PC-3 (cell line): ENCODE results near the gene FITM2. TPM values are rescaled to one million over a fixed set of nuclear protein-coding genes. Genes with fewer than 3 reads are reported as not detected.

Source experiments
- ATAC-seq: fragments of 200-7000 bp; cut with Tn5 transposase; 2 replicates; pipeline ENCODE4 v1.9.1; 2020; ENCODE audit warnings: mild to moderate bottlenecking, moderate library complexity
- BruUV-seq: library from RNA; stranded (reverse); fragments of 400-500 nt; replicated peaks from 2 replicates; lab custom pipeline; 2021; lab: Mats Ljungman, UMichigan
- CTCF ChIA-PET: fragments of 300-600 bp; sonication (Branson Sonifier 250); formaldehyde crosslinking; loops from one replicate; lab custom pipeline; 2022; ENCODE audit warnings: antibody characterized with exemption; lab: Charles Lee
- POLR2A ChIA-PET: fragments of 300-600 bp; sonication (Branson Sonifier 250); formaldehyde crosslinking; loops from one replicate; lab custom pipeline; 2022; ENCODE audit warnings: antibody characterized with exemption; ENCODE audit not compliant: unreplicated experiment; lab: Charles Lee
- DNase-seq: peaks from one replicate; pipeline ENCODE4 v3.0.0-alpha.2; 2015
- H2AFZ ChIP-seq: fragments of 300-600 bp; sonication (generic); 2 replicates; pipeline ENCODE4 v1.6.0; 2016; ENCODE audit warnings: antibody characterized with exemption, low read length
- H3F3A ChIP-seq: fragments of 300-600 bp; sonication (generic); one replicate; pipeline ENCODE4 v1.6.0; 2017; ENCODE audit warnings: antibody characterized with exemption, low read length, control low read depth, mild to moderate bottlenecking; ENCODE audit not compliant: unreplicated experiment
- H3K27ac ChIP-seq: fragments of 300-600 bp; sonication (generic); 2 replicates; pipeline ENCODE4 v1.5.1; 2016; ENCODE audit warnings: mild to moderate bottlenecking, low read length
- H3K27me3 ChIP-seq: fragments of 300-600 bp; sonication (generic); 2 replicates; pipeline ENCODE4 v1.6.1; 2016; ENCODE audit warnings: low read length, mixed read lengths
- H3K36me3 ChIP-seq: fragments of 300-600 bp; sonication (generic); 2 replicates; pipeline ENCODE4 v1.6.1; 2016; ENCODE audit warnings: low read depth, mixed run types, low read length, mixed read lengths
- H3K4me1 ChIP-seq: fragments of 300-600 bp; sonication (generic); 2 replicates; pipeline ENCODE4 v1.5.1; 2016; ENCODE audit warnings: low read length; ENCODE audit not compliant: insufficient read depth
- H3K4me2 ChIP-seq: fragments of 300-600 bp; sonication (generic); 2 replicates; pipeline ENCODE4 v1.6.0; 2016; ENCODE audit warnings: low read length
- H3K4me3 ChIP-seq: fragments of 300-600 bp; sonication (generic); 2 replicates; pipeline ENCODE4 v1.5.1; 2016; ENCODE audit warnings: mild to moderate bottlenecking, low read length, mixed read lengths
- H3K79me2 ChIP-seq: fragments of 300-600 bp; sonication (generic); 2 replicates; pipeline ENCODE4 v1.6.1; 2017; ENCODE audit warnings: low read length, mixed read lengths
- H3K9ac ChIP-seq: fragments of 300-600 bp; sonication (generic); 2 replicates; pipeline ENCODE4 v1.6.0; 2016; ENCODE audit warnings: mild to moderate bottlenecking, low read length
- H3K9me2 ChIP-seq: fragments of 300-600 bp; sonication (generic); replicated peaks from 2 replicates; pipeline ENCODE4 v1.6.1; 2016; ENCODE audit warnings: mixed run types, low read length, mixed read lengths
- H3K9me3 ChIP-seq: fragments of 300-600 bp; sonication (generic); 2 replicates; pipeline ENCODE4 v1.6.1; 2016; ENCODE audit warnings: low read length, mixed read lengths
- H4K20me1 ChIP-seq: fragments of 300-600 bp; sonication (generic); 2 replicates; pipeline ENCODE4 v1.6.1; 2016; ENCODE audit warnings: low read length, mixed read lengths
- EZH2 ChIP-seq: fragments of 300-600 bp; sonication (generic); IDR thresholded peaks from one replicate; pipeline ENCODE4 v1.6.1; 2017; ENCODE audit warnings: antibody characterized with exemption, mild to moderate bottlenecking, low read length; ENCODE audit not compliant: unreplicated experiment
- EZH2phosphoT487 ChIP-seq: fragments of 300-600 bp; sonication (generic); IDR thresholded peaks from 2 replicates; pipeline ENCODE4 v1.6.1; 2018; ENCODE audit warnings: mild to moderate bottlenecking, antibody characterized with exemption, low read length, borderline replicate concordance
- intact Hi-C: fragments of 100-400 bp; cut with micrococcal nuclease; formaldehyde crosslinking; loops from 2 replicates; pipeline ENCODE4 v1.9.0; 2023
- total RNA-seq: library from RNA; depleted of rRNA; stranded (reverse); fragments of >200 nt; gene quantifications from 2 replicates; pipeline ENCODE4 v1.2.3, GENCODE V29; 2014
- TF ChIP-seq, protein P1 (sequence below): fragments of 300-600 bp; sonication (generic); conservative IDR thresholded peaks from 2 replicates; pipeline ENCODE4 v1.5.1; 2017; ENCODE audit warnings: antibody characterized with exemption, low read depth, mild to moderate bottlenecking, low read length

Gene FITM2
- total RNA-seq, 1 experiment from 2014 or later: 8.8 TPM

DNA sequence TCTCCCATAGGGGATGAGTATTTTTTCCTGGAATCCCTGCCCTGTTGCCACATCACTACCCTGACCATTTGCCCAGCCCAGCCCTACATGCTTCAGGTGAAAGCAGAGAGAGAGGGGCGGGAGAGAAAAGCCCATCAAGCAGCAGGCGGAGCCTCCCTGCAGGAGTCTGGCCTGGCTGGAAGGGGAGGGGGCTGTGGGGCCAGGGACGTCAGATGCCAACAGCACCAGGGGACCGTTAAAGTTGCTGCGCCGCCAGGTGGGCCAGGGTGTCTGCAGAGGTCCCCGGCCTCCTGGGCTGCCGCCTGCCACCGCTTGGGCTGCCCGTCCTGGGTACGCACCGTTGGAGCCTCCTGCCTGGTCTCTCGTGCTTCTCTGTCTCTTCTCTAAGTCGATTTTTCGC, 25.1 kb upstream of the FITM2 start:
- Histone ChIP-seq H2AFZ (no peak overlapping the region), H3K79me2 (no peaks in the 10 kb centered on the region), H3K27ac (no peak overlapping the region), H3K4me3 (no peak overlapping the region), H3K4me2 (no peak overlapping the region), H3K4me1 (no peaks in the 10 kb centered on the region), H3F3A (no peaks in the 10 kb centered on the region), H3K9me2 (no peaks in the 10 kb centered on the region), H3K27me3 (no peaks in the 10 kb centered on the region; the same call in 1 of the 2 replicates), H3K36me3 (no peaks in the 10 kb centered on the region), H3K9me3 (no peaks in the 10 kb centered on the region), H4K20me1 (no peaks in the 10 kb centered on the region), H3K9ac (no peak overlapping the region)
- intact Hi-C loops: no loop called here
- no peak for ATAC-seq
- CTCF ChIA-PET: no interaction called here
- no TSS peak for BruUV-seq
- POLR2A ChIA-PET: no interaction called here
- no peak for DNase-seq
- no peak for TF ChIP-seq EZH2
- TF ChIP-seq, protein P1, sequence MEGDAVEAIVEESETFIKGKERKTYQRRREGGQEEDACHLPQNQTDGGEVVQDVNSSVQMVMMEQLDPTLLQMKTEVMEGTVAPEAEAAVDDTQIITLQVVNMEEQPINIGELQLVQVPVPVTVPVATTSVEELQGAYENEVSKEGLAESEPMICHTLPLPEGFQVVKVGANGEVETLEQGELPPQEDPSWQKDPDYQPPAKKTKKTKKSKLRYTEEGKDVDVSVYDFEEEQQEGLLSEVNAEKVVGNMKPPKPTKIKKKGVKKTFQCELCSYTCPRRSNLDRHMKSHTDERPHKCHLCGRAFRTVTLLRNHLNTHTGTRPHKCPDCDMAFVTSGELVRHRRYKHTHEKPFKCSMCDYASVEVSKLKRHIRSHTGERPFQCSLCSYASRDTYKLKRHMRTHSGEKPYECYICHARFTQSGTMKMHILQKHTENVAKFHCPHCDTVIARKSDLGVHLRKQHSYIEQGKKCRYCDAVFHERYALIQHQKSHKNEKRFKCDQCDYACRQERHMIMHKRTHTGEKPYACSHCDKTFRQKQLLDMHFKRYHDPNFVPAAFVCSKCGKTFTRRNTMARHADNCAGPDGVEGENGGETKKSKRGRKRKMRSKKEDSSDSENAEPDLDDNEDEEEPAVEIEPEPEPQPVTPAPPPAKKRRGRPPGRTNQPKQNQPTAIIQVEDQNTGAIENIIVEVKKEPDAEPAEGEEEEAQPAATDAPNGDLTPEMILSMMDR: no peak
- no peak for TF ChIP-seq EZH2phosphoT487

DNA sequence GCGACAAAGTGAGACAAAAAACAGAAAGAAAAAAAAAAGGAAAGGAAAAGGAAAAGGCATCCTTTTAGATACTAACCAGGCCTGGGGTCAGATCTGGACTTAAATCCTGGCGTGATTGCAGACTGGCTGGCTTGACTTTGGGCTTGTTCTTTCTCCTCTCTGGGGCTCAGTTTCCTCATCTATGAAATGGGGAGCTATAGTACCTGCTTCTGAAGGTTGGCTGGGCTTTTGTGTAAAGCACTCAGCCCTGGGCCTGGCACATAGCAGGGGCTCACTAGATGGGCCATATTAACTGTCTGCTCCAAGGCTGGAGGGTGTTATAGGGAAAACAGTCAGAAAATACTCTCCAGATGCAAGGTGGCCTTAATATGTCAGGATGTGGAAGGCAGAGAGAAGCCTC, 24.7 kb upstream of the FITM2 start:
- CTCF ChIA-PET: no interaction called here
- ATAC-seq: no peak

DNA sequence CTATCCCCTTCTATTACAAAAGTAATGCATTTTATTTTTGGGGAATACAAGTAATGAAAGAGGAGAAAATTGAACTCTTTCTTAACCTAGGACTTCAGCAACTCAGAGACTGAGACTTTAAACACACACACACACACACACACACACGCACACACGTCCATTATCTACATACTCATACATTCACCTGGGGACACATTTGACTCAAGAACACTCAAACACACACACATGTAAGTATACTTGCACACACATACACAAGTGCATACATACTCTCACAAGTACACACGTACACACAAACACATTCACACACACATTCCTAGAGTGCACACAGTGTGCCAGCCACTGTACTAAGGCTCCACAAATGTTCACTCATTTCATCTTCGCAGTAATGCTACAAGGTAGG, 23.7 kb upstream of the FITM2 start:
- H3K27me3 ChIP-seq: no peaks in the 10 kb centered on the region; the same call in 1 of the 2 replicates
- H3K9me2 ChIP-seq: no peaks in the 10 kb centered on the region
- BruUV-seq: no TSS peak
- no peak overlapping the region for H3K9ac ChIP-seq
- H3K36me3 ChIP-seq: no peaks in the 10 kb centered on the region
- H3K4me3 ChIP-seq: no peak overlapping the region
- no peak overlapping the region for H3K4me2 ChIP-seq
- intact Hi-C loops: no loop called here
- no peak for ATAC-seq
- H3K27ac ChIP-seq: no peak overlapping the region
- H3K9me3 ChIP-seq: no peaks in the 10 kb centered on the region
- no peaks in the 10 kb centered on the region for H3K79me2 ChIP-seq
- no peaks in the 10 kb centered on the region for H3K4me1 ChIP-seq
- ChIA-PET CTCF (no interaction called here), POLR2A (no interaction called here)
- no peak overlapping the region for H2AFZ ChIP-seq
- H3F3A ChIP-seq: no peaks in the 10 kb centered on the region
- DNase-seq: no peak
- H4K20me1 ChIP-seq: no peaks in the 10 kb centered on the region
- TF ChIP-seq, protein P1: no peak
- TF ChIP-seq EZH2phosphoT487 (no peak), EZH2 (no peak)

More for the DNA sequence above, 24.7 kb upstream of the FITM2 start:
- POLR2A ChIA-PET: no interaction called here
- Histone ChIP-seq H3K4me3 (no peak overlapping the region), H3K9ac (no peak overlapping the region), H3K9me3 (no peaks in the 10 kb centered on the region), H3K4me2 (no peak overlapping the region), H2AFZ (no peak overlapping the region), H3K36me3 (no peaks in the 10 kb centered on the region), H3K27ac (no peak overlapping the region), H3K79me2 (no peaks in the 10 kb centered on the region), H3F3A (no peaks in the 10 kb centered on the region), H3K4me1 (no peaks in the 10 kb centered on the region), H3K27me3 (no peaks in the 10 kb centered on the region; the same call in 1 of the 2 replicates), H4K20me1 (no peaks in the 10 kb centered on the region), H3K9me2 (no peaks in the 10 kb centered on the region)
- no TSS peak for BruUV-seq
- intact Hi-C loops: no loop called here
- TF ChIP-seq, protein P1: no peak
- TF ChIP-seq EZH2phosphoT487 (no peak), EZH2 (no peak)
- no peak for DNase-seq
